ENCODE results near the gene CCR6. TPM values are rescaled to one million over a fixed set of nuclear protein-coding genes. Genes with fewer than 3 reads are reported as not detected.

Gene CCR6
- polyA plus RNA-seq, 1 experiment: not detected

DNA sequence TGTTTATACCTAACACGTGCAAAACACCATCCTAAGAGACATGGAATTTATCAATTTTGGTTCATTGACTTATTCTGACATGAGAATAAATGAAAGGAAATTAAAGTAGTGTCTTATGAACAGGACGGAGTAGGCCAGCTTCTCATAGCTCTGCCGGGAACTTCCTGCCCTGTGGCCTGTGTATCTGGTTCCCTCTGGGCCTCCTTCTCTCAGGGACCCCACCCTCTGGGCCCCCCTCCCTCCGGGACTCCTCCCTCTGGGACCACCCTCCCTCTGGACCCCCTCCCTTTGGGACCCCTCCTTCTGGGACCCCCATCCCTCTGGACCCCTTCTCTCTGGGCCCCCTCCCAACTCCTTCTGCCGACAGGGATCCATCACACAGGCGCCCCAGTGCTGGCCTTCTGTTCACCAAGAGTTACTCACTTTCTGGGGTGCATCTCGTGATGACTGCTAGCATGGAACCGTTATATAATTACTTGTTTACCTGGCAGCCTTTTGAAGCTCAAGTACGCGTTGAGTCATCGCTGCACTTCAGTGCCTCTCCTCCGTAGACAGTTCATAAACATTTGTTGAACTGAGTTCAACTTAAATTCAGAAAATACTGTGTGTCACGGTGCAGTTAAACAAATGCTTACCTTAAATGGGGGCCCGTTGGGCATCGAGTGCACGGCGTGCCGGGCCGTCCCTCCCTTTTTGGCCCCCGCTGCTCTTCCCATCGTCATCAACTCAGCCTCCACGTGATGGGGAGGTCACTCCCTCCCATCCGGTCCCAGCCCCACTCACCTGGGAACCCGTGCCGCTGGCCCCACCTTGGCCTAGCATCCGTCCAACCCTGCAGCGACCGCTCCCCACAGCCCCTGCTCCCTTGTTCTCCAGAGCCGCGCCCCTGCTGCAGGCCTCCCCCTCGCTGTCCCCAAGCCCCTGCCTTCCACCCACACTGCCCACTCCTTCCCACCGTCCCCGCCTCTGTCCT is 8.1 kb downstream of the CCR6 start:
- DNase-seq (ENCODE audit: low read depth): no peak
- ChIA-PET POLR2A (no interaction called here), CTCF (no interaction called here)
- TF ChIP-seq, protein P1, sequence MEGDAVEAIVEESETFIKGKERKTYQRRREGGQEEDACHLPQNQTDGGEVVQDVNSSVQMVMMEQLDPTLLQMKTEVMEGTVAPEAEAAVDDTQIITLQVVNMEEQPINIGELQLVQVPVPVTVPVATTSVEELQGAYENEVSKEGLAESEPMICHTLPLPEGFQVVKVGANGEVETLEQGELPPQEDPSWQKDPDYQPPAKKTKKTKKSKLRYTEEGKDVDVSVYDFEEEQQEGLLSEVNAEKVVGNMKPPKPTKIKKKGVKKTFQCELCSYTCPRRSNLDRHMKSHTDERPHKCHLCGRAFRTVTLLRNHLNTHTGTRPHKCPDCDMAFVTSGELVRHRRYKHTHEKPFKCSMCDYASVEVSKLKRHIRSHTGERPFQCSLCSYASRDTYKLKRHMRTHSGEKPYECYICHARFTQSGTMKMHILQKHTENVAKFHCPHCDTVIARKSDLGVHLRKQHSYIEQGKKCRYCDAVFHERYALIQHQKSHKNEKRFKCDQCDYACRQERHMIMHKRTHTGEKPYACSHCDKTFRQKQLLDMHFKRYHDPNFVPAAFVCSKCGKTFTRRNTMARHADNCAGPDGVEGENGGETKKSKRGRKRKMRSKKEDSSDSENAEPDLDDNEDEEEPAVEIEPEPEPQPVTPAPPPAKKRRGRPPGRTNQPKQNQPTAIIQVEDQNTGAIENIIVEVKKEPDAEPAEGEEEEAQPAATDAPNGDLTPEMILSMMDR (IDR thresholded peaks at IDR 0.05; ENCODE audit: insufficient read depth, low read depth, low read length): no peak
- H3K4me3 ChIP-seq (ENCODE audit: low read depth, low read length): no peak overlapping the region
- no peaks in the 10 kb centered on the region for H3K36me3 ChIP-seq (ENCODE audit: control insufficient read depth, insufficient read depth, low read length)
- no peaks in the 10 kb centered on the region for H3K27me3 ChIP-seq (ENCODE audit: control insufficient read depth, insufficient read depth, low read length)

DNA sequence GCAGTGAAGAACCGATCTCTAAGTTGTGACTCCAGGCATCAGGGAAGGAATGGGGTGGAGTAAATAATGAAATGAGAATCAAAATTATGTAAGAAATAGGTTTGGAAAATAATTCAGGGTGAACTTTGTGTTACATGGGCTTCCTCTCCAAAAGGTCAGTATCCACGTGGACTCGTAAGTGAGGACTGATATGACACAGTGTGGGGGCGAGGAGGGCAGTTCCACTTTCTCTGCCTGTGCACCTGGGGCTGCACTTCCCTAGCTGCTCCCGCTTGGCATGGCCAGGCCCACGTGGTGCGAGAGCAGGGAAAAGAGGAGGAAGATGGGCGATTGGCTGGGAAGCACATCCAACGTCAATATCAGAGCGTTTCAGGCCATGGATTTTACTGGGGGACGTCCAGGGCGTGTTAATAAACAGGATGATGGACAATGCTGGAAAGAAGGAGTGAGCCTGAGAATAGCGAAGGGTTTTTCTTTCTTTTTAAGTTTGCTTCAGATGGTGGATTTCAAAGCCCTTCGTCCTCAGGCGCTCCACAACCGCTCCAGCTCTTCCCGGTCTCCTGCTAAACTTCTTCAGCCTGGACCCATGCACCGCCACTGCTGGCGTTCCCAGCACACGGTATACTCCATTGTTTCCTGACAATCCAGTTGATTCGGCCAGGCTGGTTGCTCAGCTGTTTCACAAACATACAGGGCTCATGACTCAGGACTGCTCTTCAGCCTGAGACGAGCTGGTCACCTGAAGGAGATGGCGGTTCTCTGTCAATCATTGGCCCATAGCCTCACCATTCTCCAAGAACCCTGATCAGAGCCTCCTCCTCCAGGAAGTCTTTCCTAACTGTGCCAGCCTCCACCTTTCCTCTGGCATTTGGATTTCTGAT is 11.8 kb downstream of the CCR6 start:
- ChIA-PET CTCF (no interaction called here), POLR2A (no interaction called here)
- no peak for DNase-seq (ENCODE audit: low read depth)
- H3K36me3 ChIP-seq (ENCODE audit: control insufficient read depth, insufficient read depth, low read length): no peaks in the 10 kb centered on the region
- TF ChIP-seq, protein P1 (IDR thresholded peaks at IDR 0.05; ENCODE audit: insufficient read depth, low read depth, low read length): no peak
- no peaks in the 10 kb centered on the region for H3K27me3 ChIP-seq (ENCODE audit: control insufficient read depth, insufficient read depth, low read length)
- no peak overlapping the region for H3K4me3 ChIP-seq (ENCODE audit: low read depth, low read length)

DNA sequence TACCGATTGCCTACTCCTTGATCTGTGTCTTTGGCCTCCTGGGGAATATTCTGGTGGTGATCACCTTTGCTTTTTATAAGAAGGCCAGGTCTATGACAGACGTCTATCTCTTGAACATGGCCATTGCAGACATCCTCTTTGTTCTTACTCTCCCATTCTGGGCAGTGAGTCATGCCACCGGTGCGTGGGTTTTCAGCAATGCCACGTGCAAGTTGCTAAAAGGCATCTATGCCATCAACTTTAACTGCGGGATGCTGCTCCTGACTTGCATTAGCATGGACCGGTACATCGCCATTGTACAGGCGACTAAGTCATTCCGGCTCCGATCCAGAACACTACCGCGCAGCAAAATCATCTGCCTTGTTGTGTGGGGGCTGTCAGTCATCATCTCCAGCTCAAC is 13.5 kb downstream of the CCR6 start:
- TF ChIP-seq, protein P1 (IDR thresholded peaks at IDR 0.05; ENCODE audit: insufficient read depth, low read depth, low read length): no peak
- Histone ChIP-seq H3K36me3 (ENCODE audit: control insufficient read depth, insufficient read depth, low read length) (no peaks in the 10 kb centered on the region), H3K4me3 (ENCODE audit: low read depth, low read length) (no peak overlapping the region), H3K27me3 (ENCODE audit: control insufficient read depth, insufficient read depth, low read length) (no peaks in the 10 kb centered on the region)
- DNase-seq (ENCODE audit: low read depth): no peak
- CTCF ChIA-PET: no interaction called here
- POLR2A ChIA-PET: no interaction called here

DNA sequence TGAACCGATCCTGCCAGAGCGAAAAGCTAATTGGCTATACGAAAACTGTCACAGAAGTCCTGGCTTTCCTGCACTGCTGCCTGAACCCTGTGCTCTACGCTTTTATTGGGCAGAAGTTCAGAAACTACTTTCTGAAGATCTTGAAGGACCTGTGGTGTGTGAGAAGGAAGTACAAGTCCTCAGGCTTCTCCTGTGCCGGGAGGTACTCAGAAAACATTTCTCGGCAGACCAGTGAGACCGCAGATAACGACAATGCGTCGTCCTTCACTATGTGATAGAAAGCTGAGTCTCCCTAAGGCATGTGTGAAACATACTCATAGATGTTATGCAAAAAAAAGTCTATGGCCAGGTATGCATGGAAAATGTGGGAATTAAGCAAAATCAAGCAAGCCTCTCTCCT is 14.2 kb downstream of the CCR6 start:
- DNase-seq (ENCODE audit: low read depth): no peak
- ChIA-PET POLR2A (no interaction called here), CTCF (no interaction called here)
- no peaks in the 10 kb centered on the region for H3K36me3 ChIP-seq (ENCODE audit: control insufficient read depth, insufficient read depth, low read length)
- no peak overlapping the region for H3K4me3 ChIP-seq (ENCODE audit: low read depth, low read length)
- no peaks in the 10 kb centered on the region for H3K27me3 ChIP-seq (ENCODE audit: control insufficient read depth, insufficient read depth, low read length)
- TF ChIP-seq, protein P1 (IDR thresholded peaks at IDR 0.05; ENCODE audit: insufficient read depth, low read depth, low read length): no peak

DNA sequence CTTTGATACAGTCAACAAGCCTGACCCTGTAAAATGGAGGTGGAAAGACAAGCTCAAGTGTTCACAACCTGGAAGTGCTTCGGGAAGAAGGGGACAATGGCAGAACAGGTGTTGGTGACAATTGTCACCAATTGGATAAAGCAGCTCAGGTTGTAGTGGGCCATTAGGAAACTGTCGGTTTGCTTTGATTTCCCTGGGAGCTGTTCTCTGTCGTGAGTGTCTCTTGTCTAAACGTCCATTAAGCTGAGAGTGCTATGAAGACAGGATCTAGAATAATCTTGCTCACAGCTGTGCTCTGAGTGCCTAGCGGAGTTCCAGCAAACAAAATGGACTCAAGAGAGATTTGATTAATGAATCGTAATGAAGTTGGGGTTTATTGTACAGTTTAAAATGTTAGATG is 15.0 kb downstream of the CCR6 start:
- Histone ChIP-seq H3K36me3 (ENCODE audit: control insufficient read depth, insufficient read depth, low read length) (no peaks in the 10 kb centered on the region), H3K4me3 (ENCODE audit: low read depth, low read length) (no peak overlapping the region), H3K27me3 (ENCODE audit: control insufficient read depth, insufficient read depth, low read length) (no peaks in the 10 kb centered on the region)
- CTCF ChIA-PET: interaction anchor here (0.7 kb wide), 1 partner anchor 672 kb away, joined by 3 read pairs; no protein-coding TSS in a partner anchor
- DNase-seq (ENCODE audit: low read depth): no peak
- TF ChIP-seq, protein P1 (IDR thresholded peaks at IDR 0.05; ENCODE audit: insufficient read depth, low read depth, low read length): no peak
- POLR2A ChIA-PET: no interaction called here

Data from BJ (cell line).